ENCODE results near the gene OR14I1.
"Not testable (repeated sequence)": the region's sequence is repeated elsewhere in the genome, so short reads cannot be mapped to it uniquely, and the experiment has no call there.

The OR14I1 gene

DNA sequence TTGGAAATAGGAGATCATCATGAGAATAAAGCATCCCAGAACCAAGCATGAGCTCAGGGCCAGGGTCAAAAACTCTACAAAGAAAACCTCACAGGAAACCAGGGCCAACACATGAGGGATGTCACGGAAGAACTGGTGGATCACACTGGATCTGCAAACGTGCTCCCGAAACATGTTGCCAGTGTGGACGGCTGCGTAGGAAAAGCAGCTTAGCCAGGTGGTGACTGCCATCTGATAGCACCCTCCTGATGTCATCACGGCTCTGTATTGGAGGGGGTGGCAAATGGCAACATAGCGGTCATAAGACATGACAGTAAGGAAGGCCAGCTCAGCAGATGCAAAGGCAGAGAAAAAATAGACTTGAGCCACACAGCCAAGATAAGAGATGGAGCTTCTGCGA lies 20.9 kb downstream of the OR14I1 start:
- DNase-seq, result no peak

DNA sequence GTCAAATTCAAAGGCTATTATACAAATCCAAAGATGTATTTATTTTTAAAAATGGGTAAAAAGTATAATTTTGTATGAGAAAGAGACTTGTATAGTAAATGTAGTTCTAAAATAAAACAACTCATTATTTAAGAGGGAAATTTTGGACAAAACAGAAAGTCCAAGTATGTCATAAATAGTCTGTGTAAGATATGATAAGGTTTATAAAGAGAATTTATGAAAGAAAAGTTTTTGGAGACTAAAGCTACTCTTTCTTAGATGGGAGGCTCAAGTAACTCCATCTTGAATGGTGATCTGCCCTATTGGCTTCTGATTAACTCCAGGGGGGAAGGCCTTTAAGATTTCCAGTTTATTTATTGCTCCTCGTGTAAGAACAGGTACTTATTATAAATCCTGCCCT lies 32.6 kb downstream of the OR14I1 start:
- no peak for DNase-seq

DNA sequence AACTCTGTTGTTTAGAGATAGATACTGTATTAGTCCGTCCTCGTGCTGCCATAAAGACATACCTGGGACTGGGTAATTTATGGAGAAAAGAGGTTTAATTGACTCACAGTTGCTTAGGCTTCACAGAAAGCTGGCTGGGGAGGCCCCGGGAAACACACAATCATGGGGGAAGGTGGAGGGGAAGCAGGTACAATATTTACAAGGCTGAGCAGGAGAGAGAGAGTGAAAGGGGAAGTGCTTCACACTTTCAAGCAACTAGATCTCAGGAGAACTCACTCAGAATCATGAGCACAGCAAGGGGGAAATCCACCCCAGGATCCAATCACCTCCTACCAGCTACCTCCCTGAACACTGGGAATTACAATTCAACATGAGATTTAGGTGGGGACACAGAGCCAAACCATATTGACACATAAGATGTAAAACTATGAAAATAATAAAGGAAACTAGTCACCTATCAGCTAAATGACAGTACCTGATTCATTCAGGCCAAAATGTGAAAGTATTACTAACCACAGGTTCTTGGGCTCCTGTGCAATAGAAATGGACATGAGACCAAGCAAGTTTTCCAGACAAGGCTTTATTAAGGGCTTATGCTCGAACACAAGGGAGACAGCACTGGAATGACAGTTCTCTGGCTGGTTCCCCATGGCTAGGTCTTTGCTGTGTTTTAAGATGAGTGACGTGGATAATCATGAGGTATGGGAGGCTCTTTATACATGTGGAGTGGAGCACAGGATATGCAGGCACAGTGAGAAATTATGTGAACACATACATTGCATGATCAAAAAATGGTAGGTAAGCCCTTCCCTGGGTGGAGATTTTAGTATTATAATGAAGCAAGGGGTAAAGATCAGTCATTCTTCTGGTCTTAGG lies 38.9 kb downstream of the OR14I1 start:
- not testable (repeated sequence) for DNase-seq

DNA sequence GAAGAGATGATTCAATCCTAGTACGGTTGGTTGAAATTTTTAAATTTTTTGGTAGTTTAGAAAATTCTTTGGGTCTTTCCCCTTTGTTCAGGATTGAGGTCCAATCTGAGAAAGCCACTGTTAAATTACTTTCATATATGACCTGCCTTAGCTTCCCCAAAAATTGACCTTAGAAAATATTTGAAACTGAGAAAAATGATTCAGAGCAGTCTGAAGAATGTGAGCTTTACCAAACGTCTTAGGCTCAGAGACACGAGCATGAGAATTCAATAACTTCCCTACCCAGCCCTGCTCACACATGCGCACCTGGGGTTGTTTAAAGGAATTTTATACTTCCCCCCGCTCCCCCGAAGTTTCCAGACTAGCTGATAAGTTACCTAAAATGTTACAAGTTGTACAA lies 45.8 kb downstream of the OR14I1 start:
- not testable (repeated sequence) for DNase-seq

DNA sequence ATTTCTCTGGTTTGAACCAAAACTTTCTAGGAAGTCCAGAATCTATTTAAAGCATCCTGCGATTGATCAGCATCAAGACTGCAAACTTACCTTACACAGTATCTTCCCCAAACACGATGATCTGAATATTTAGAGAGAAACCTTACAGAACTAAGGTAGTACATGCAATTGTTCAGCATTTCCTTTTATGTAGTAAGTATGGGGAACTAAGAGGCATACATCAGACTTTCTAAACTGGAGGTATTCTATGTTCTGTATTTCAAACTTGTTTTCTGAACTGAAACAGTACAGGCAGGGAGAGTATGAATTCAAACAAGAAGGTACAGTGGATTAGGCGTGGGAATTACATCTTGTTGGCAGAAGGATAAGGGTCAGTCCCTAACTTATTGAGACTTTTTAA lies 47.2 kb downstream of the OR14I1 start, which contains the start of gene OR2T27:
OR2T27 (minus strand) TSS at position 175 of the 400 bp plus-strand sequence. CDS start 4,644 bp downstream, outside the sequence.
- DNase-seq, result not testable (repeated sequence)
